Neural cell (in vitro differentiated cells): ENCODE measurements around the gene HOXB4. TPM values are rescaled to one million over a fixed set of nuclear protein-coding genes. Genes with fewer than 3 reads are reported as not detected.

Experiments
- H2AFZ ChIP-seq: fragments of 200-600, 300-800 bp; sonication (generic), shearing (Covaris generic); 2 replicates; pipeline ENCODE4 v1.6.0; 2014; ENCODE audit warnings: low read depth, mild to moderate bottlenecking, antibody characterized with exemption, low read length, moderate library complexity
- H3F3A ChIP-seq: fragments of 200-600 bp; shearing (Covaris generic); 2 replicates; pipeline ENCODE4 v1.6.1; 2016; ENCODE audit warnings: mild to moderate bottlenecking, moderate library complexity, mixed read lengths, antibody characterized with exemption, low read length; ENCODE audit not compliant: insufficient read depth, poor library complexity, severe bottlenecking
- H3K27ac ChIP-seq: fragments of 200-600, 300-800 bp; sonication (generic), shearing (Covaris generic); 2 replicates; pipeline ENCODE4 v1.5.1; 2014; ENCODE audit warnings: mild to moderate bottlenecking, low read length, moderate library complexity
- H3K27me3 ChIP-seq: fragments of 300-800, 200-600 bp; sonication (generic), shearing (Covaris generic); 2 replicates; pipeline ENCODE4 v1.6.0; 2014; ENCODE audit warnings: mild to moderate bottlenecking, low read depth, low read length, moderate library complexity; ENCODE audit not compliant: insufficient read depth
- H3K36me3 ChIP-seq: fragments of 300-800, 200-600 bp; sonication (generic), shearing (Covaris generic); 2 replicates; pipeline ENCODE4 v1.5.1; 2014; ENCODE audit warnings: mild to moderate bottlenecking, antibody characterized with exemption, low read length, moderate library complexity; ENCODE audit not compliant: insufficient read depth
- H3K4me2 ChIP-seq: fragments of 300-800, 200-600 bp; sonication (generic), shearing (Covaris generic); 2 replicates; pipeline ENCODE4 v1.6.0; 2014; ENCODE audit warnings: mild to moderate bottlenecking, low read length
- H3K4me3 ChIP-seq: fragments of 300-800, 200-600 bp; sonication (generic), shearing (Covaris generic); 2 replicates; pipeline ENCODE4 v1.5.1; 2014; ENCODE audit warnings: mild to moderate bottlenecking, low read length, moderate library complexity
- H3K79me2 ChIP-seq: fragments of 200-600 bp; shearing (Covaris generic); replicated peaks from 2 replicates; pipeline ENCODE4 v1.6.0; 2014; ENCODE audit warnings: mild to moderate bottlenecking, low read length, moderate library complexity; ENCODE audit not compliant: insufficient read depth
- H3K9ac ChIP-seq: fragments of 300-800, 200-600 bp; sonication (generic), shearing (Covaris generic); 2 replicates; pipeline ENCODE4 v1.6.1; 2016; ENCODE audit warnings: mild to moderate bottlenecking, low read length, mixed read lengths
- H3K9me2 ChIP-seq: fragments of 200-600 bp; shearing (Covaris generic); 2 replicates; pipeline ENCODE4 v1.6.1; 2016; ENCODE audit warnings: mild to moderate bottlenecking, low read length, mixed read lengths; ENCODE audit not compliant: insufficient read depth
- H3K9me3 ChIP-seq: fragments of 200-600, 300-800 bp; sonication (generic), shearing (Covaris generic); 2 replicates; pipeline ENCODE4 v1.6.1; 2016; ENCODE audit warnings: mild to moderate bottlenecking, mixed run types, low read length, moderate library complexity, mixed read lengths
- H4K20me1 ChIP-seq: fragments of 200-600 bp; shearing (Covaris generic); 2 replicates; pipeline ENCODE4 v1.6.1; 2016; ENCODE audit warnings: mild to moderate bottlenecking, mixed run types; ENCODE audit not compliant: insufficient read depth
- EP300 ChIP-seq: fragments of 450-650 bp; conservative IDR thresholded peaks from 2 replicates; pipeline ENCODE4 v1.6.1; 2014; ENCODE audit warnings: antibody characterized with exemption, mild to moderate bottlenecking, moderate library complexity; ENCODE audit not compliant: poor library complexity, severe bottlenecking
- EZH2 ChIP-seq: fragments of 200-600, 300-800 bp; shearing (Covaris generic), sonication (generic); IDR thresholded peaks from 2 replicates; pipeline ENCODE4 v1.6.1; 2014; ENCODE audit warnings: antibody characterized with exemption, low read length, borderline replicate concordance, mild to moderate bottlenecking; ENCODE audit not compliant: insufficient read depth, poor library complexity, severe bottlenecking
- MXI1 ChIP-seq: fragments of 450-650 bp; conservative IDR thresholded peaks from 2 replicates; pipeline ENCODE4 v1.6.1; 2014; ENCODE audit warnings: antibody characterized with exemption, mild to moderate bottlenecking; ENCODE audit not compliant: poor library complexity, severe bottlenecking
- POLR2AphosphoS5 ChIP-seq: IDR thresholded peaks from 2 replicates; pipeline ENCODE4 v1.6.1; 2012
- RAD21 ChIP-seq: fragments of 450-650 bp; conservative IDR thresholded peaks from 2 replicates; pipeline ENCODE4 v1.6.1; 2014; ENCODE audit warnings: antibody characterized with exemption, mild to moderate bottlenecking, moderate library complexity
- SMC3 ChIP-seq: fragments of 450-650 bp; conservative IDR thresholded peaks from 2 replicates; pipeline ENCODE4 v1.6.1; 2014; ENCODE audit warnings: antibody characterized with exemption, mild to moderate bottlenecking, moderate library complexity; ENCODE audit not compliant: poor library complexity
- TAF1 ChIP-seq: IDR thresholded peaks from 2 replicates; pipeline ENCODE4 v1.6.1; 2012; ENCODE audit warnings: low read depth
- polyA plus RNA-seq: library from polyadenylated mRNA; depleted of rRNA; stranded (reverse); fragments of >200 nt; gene quantifications from 2 replicates; pipeline ENCODE4 v1.2.3, GENCODE V29; 2014
- TF ChIP-seq, protein P1 (sequence below): IDR thresholded peaks from 2 replicates; pipeline ENCODE4 v1.6.1; 2012; ENCODE audit warnings: borderline replicate concordance
- TF ChIP-seq, protein P2 (sequence below): fragments of 450-650 bp; IDR thresholded peaks from 2 replicates; pipeline ENCODE4 v1.5.1; 2014; ENCODE audit warnings: antibody characterized with exemption, mild to moderate bottlenecking, moderate library complexity; ENCODE audit not compliant: poor library complexity, severe bottlenecking

Gene HOXB4
- polyA plus RNA-seq, 1 donor from 2014 or later, result not detected

DNA sequence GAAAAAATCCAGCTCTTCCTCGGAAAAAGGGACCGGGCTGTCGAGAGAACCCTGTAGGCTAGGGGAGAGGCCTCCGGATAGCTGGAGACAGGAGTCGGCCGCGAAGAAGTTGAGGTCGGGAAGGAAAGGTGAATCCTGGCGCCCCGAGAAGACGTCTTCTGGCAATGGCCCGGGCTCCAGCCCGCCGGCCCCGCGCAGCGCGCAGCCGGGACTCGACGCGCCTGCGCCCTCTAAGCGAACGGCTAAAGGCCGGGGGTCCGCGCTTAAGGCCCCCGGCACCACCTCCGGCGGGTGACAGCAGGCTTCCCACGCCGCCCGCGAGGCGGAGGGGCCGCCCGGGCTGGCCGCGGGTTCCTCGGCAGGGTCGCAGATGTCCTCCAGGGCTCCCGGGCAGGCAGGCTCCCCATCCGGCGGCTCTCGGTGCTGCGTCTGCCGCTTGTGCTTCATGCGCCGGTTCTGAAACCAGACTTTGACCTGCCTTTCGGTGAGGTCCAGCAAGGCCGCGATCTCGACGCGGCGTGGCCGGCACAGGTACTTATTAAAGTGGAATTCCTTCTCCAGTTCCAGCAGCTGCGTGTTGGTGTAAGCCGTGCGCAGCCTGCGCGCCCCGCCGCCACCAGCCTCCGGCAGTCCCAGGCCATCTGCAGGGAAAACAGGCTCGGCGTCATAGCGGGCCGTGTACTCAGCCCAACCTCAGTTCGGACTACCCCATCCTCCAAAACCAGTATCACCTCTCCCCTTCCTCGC lies 34.9 kb downstream of the HOXB4 start:
- no peak overlapping the region for H3K27ac ChIP-seq
- H3K79me2 ChIP-seq, result no peaks in the 10 kb centered on the region
- no peaks in the 10 kb centered on the region for H4K20me1 ChIP-seq

DNA sequence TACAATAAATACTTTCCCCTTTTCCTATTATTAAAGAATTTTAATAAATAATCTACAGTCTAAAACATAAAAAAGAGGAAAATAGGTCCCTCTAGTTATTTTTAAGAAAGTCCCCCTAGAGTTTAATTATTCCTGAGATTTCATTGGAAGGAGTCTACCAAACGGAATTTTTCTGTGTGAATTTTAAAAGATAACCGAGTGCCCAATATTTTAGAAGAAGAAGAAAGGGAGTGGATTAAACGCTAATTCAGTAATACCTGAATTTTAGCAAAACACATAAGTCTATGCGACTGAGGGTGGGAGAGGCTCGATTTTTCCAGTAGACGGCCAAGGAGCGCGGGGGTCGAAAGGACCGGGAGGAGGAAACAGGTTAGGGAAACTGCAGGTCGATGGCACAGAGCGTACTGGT lies 35.4 kb downstream of the HOXB4 start:
- no peak overlapping the region for H3K4me2 ChIP-seq
- H3K9me2 ChIP-seq, result no peaks in the 10 kb centered on the region
- no peak overlapping the region for H2AFZ ChIP-seq
- no peak overlapping the region for H3K27ac ChIP-seq
- no peaks in the 10 kb centered on the region for H3K9me3 ChIP-seq
- no peaks in the 10 kb centered on the region for H4K20me1 ChIP-seq
- H3K27me3 ChIP-seq, result peaks cover 99% of the 10 kb centered on the region
- H3K9ac ChIP-seq, result no peak overlapping the region
- H3K36me3 ChIP-seq, result no peaks in the 10 kb centered on the region
- H3F3A ChIP-seq, result no peaks in the 10 kb centered on the region
- peak overlapping the region; percentile 60 for H3K4me3 ChIP-seq
- no peaks in the 10 kb centered on the region for H3K79me2 ChIP-seq
- TF ChIP-seq EP300, result no peak
- no peak for TF ChIP-seq POLR2AphosphoS5
- no peak for TF ChIP-seq RAD21
- no peak for TF ChIP-seq MXI1
- TF ChIP-seq, protein P1, sequence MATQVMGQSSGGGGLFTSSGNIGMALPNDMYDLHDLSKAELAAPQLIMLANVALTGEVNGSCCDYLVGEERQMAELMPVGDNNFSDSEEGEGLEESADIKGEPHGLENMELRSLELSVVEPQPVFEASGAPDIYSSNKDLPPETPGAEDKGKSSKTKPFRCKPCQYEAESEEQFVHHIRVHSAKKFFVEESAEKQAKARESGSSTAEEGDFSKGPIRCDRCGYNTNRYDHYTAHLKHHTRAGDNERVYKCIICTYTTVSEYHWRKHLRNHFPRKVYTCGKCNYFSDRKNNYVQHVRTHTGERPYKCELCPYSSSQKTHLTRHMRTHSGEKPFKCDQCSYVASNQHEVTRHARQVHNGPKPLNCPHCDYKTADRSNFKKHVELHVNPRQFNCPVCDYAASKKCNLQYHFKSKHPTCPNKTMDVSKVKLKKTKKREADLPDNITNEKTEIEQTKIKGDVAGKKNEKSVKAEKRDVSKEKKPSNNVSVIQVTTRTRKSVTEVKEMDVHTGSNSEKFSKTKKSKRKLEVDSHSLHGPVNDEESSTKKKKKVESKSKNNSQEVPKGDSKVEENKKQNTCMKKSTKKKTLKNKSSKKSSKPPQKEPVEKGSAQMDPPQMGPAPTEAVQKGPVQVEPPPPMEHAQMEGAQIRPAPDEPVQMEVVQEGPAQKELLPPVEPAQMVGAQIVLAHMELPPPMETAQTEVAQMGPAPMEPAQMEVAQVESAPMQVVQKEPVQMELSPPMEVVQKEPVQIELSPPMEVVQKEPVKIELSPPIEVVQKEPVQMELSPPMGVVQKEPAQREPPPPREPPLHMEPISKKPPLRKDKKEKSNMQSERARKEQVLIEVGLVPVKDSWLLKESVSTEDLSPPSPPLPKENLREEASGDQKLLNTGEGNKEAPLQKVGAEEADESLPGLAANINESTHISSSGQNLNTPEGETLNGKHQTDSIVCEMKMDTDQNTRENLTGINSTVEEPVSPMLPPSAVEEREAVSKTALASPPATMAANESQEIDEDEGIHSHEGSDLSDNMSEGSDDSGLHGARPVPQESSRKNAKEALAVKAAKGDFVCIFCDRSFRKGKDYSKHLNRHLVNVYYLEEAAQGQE, result no peak
- TF ChIP-seq SMC3, result no peak
- TF ChIP-seq EZH2, result no peak
- no peak for TF ChIP-seq TAF1
- TF ChIP-seq, protein P2, sequence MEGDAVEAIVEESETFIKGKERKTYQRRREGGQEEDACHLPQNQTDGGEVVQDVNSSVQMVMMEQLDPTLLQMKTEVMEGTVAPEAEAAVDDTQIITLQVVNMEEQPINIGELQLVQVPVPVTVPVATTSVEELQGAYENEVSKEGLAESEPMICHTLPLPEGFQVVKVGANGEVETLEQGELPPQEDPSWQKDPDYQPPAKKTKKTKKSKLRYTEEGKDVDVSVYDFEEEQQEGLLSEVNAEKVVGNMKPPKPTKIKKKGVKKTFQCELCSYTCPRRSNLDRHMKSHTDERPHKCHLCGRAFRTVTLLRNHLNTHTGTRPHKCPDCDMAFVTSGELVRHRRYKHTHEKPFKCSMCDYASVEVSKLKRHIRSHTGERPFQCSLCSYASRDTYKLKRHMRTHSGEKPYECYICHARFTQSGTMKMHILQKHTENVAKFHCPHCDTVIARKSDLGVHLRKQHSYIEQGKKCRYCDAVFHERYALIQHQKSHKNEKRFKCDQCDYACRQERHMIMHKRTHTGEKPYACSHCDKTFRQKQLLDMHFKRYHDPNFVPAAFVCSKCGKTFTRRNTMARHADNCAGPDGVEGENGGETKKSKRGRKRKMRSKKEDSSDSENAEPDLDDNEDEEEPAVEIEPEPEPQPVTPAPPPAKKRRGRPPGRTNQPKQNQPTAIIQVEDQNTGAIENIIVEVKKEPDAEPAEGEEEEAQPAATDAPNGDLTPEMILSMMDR, result no peak

More for the DNA sequence above, 34.9 kb downstream of the HOXB4 start:
- H3K4me2 ChIP-seq, result no peak overlapping the region
- no peaks in the 10 kb centered on the region for H3K9me3 ChIP-seq
- no peaks in the 10 kb centered on the region for H3K36me3 ChIP-seq
- no peaks in the 10 kb centered on the region for H3F3A ChIP-seq
- TF ChIP-seq RAD21 (no peak), MXI1 (no peak), POLR2AphosphoS5 (peak; percentile 1), EZH2 (peak; percentile 53), EP300 (no peak), TAF1 (no peak), SMC3 (no peak)
- TF ChIP-seq, protein P2, result peak; percentile 50
- TF ChIP-seq, protein P1, result no peak
- H2AFZ ChIP-seq, result no peak overlapping the region
- H3K27me3 ChIP-seq, result peaks cover 99% of the 10 kb centered on the region
- H3K9me2 ChIP-seq, result no peaks in the 10 kb centered on the region
- H3K9ac ChIP-seq, result no peak overlapping the region
- H3K4me3 ChIP-seq, result peak overlapping the region; percentile 60
